Parathyroid adenoma (tissue), 2 donors: ENCODE results near the gene ANOS1.
"Not testable (repeated sequence)": the region's sequence is repeated elsewhere in the genome, so short reads cannot be mapped to it uniquely, and the experiment has no call there.

Source experiments
- H2AFZ ChIP-seq: fragments of 300-600 bp; sonication (generic); one replicate; pipeline ENCODE4 v1.7.0; 2017; ENCODE audit warnings: antibody characterized with exemption, mild to moderate bottlenecking
- H3K27ac ChIP-seq: fragments of 300-600 bp; sonication (generic); one replicate; pipeline ENCODE4 v1.7.0; 2017
- H3K27me3 ChIP-seq: fragments of 300-600 bp; sonication (generic); one replicate; pipeline ENCODE4 v1.7.0; 2017; ENCODE audit warnings: low read length; ENCODE audit not compliant: control insufficient read depth, insufficient read depth
- H3K36me3 ChIP-seq: fragments of 300-600 bp; sonication (generic); one replicate; pipeline ENCODE4 v1.7.0; 2017; ENCODE audit warnings: low read length; ENCODE audit not compliant: control insufficient read depth, insufficient read depth
- H3K4me1 ChIP-seq: fragments of 300-600 bp; sonication (generic); one replicate; pipeline ENCODE4 v1.7.0; 2017; ENCODE audit warnings: control low read depth
- H3K4me2 ChIP-seq: fragments of 300-600 bp; sonication (generic); one replicate; pipeline ENCODE4 v1.7.0; 2017; ENCODE audit warnings: low read length
- H3K4me3 ChIP-seq: fragments of 300-600 bp; sonication (generic); one replicate; pipeline ENCODE4 v1.7.0; 2017; ENCODE audit warnings: low read depth, low read length
- H3K79me2 ChIP-seq: fragments of 300-600 bp; sonication (generic); one replicate; pipeline ENCODE4 v1.7.0; 2017; ENCODE audit warnings: control low read depth
- H3K9ac ChIP-seq: fragments of 300-600 bp; sonication (generic); one replicate; pipeline ENCODE4 v1.7.0; 2017; ENCODE audit warnings: mild to moderate bottlenecking
- H3K9me3 ChIP-seq: fragments of 300-600 bp; sonication (generic); one replicate; pipeline ENCODE4 v1.7.0; 2017; ENCODE audit warnings: low read length; ENCODE audit not compliant: control insufficient read depth
- TF ChIP-seq, protein P1 (sequence below): fragments of 300-600 bp; sonication (generic); IDR thresholded peaks from one replicate; pipeline ENCODE4 v1.7.0; 2017; ENCODE audit warnings: antibody characterized with exemption, mild to moderate bottlenecking
- donor health status: primary hyperparathyroidism.

The ANOS1 gene, protein sequence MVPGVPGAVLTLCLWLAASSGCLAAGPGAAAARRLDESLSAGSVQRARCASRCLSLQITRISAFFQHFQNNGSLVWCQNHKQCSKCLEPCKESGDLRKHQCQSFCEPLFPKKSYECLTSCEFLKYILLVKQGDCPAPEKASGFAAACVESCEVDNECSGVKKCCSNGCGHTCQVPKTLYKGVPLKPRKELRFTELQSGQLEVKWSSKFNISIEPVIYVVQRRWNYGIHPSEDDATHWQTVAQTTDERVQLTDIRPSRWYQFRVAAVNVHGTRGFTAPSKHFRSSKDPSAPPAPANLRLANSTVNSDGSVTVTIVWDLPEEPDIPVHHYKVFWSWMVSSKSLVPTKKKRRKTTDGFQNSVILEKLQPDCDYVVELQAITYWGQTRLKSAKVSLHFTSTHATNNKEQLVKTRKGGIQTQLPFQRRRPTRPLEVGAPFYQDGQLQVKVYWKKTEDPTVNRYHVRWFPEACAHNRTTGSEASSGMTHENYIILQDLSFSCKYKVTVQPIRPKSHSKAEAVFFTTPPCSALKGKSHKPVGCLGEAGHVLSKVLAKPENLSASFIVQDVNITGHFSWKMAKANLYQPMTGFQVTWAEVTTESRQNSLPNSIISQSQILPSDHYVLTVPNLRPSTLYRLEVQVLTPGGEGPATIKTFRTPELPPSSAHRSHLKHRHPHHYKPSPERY

GRCh38 chrX:8731559-8732395 lies at the start of gene ANOS1:
TSS of gene ANOS1 (minus strand) at chrX:8732137. CDS start at chrX:8732036, 101 bp downstream.
- no peaks in the 10 kb centered on the region for H3K9me3 ChIP-seq
- no peaks in the 10 kb centered on the region for H3K4me1 ChIP-seq
- H3K27me3 ChIP-seq: no peaks in the 10 kb centered on the region
- no peak within 1 kb of the TSS for H3K27ac ChIP-seq
- H3K9ac ChIP-seq: no peak within 1 kb of the TSS
- TF ChIP-seq, protein P1, sequence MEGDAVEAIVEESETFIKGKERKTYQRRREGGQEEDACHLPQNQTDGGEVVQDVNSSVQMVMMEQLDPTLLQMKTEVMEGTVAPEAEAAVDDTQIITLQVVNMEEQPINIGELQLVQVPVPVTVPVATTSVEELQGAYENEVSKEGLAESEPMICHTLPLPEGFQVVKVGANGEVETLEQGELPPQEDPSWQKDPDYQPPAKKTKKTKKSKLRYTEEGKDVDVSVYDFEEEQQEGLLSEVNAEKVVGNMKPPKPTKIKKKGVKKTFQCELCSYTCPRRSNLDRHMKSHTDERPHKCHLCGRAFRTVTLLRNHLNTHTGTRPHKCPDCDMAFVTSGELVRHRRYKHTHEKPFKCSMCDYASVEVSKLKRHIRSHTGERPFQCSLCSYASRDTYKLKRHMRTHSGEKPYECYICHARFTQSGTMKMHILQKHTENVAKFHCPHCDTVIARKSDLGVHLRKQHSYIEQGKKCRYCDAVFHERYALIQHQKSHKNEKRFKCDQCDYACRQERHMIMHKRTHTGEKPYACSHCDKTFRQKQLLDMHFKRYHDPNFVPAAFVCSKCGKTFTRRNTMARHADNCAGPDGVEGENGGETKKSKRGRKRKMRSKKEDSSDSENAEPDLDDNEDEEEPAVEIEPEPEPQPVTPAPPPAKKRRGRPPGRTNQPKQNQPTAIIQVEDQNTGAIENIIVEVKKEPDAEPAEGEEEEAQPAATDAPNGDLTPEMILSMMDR: no peak
- peak within 1 kb of the TSS; percentile 92 for H2AFZ ChIP-seq
- H3K4me2 ChIP-seq: peak within 1 kb of the TSS; percentile 72
- no peaks in the 10 kb centered on the region for H3K36me3 ChIP-seq
- H3K4me3 ChIP-seq: peak within 1 kb of the TSS; percentile 50
- no peaks in the 10 kb centered on the region for H3K79me2 ChIP-seq

DNA sequence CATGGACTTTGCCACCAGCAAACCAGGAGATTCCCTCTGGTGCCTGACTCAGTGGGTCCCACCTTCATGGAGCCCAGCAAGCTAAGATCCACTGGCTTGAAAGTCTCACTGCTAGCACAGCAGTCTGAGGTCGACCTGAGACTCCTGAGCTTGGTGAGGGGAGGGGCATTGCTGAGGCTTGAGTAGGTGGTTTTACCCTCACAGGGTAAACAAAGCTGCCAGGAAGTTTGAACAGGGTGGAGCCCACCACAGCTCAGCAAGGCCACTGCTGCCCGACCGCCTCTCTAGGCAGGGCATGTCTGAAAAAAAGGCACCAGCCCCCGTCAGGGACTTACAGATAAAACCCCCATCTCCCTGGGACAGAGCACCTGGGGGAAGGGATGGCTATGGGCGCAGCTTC lies 41.2 kb upstream of the ANOS1 start:
- no peaks in the 10 kb centered on the region for H3K27me3 ChIP-seq
- H3K27ac ChIP-seq: no peak overlapping the region
- TF ChIP-seq, protein P1: no peak
- no peak overlapping the region for H2AFZ ChIP-seq
- H3K36me3 ChIP-seq: no peaks in the 10 kb centered on the region
- no peak overlapping the region for H3K9ac ChIP-seq
- no peaks in the 10 kb centered on the region for H3K79me2 ChIP-seq
- H3K4me3 ChIP-seq: no peak overlapping the region
- H3K4me2 ChIP-seq: no peak overlapping the region
- H3K4me1 ChIP-seq: no peaks in the 10 kb centered on the region
- H3K9me3 ChIP-seq: no peaks in the 10 kb centered on the region

DNA sequence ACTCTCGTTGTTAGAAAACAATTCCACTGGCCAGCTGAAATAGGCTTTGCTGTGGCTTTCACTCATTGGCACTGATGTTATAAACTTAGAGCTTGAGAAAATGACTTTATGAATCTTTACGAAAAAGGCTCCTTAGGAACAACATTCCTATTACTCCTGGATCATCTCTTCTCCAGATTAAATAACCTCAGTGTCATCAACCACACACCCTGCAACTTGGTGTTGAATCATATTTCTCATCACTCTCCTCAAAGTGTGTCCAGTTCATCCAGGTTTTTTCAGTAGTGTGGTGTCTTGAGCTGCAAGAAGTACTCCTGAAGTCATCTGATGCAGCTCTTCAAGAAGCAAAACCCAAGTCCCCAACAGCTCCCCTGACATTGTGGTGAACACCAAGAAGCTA lies 28.1 kb upstream of the ANOS1 start:
- no peak overlapping the region for H2AFZ ChIP-seq
- H3K9ac ChIP-seq: no peak overlapping the region
- no peaks in the 10 kb centered on the region for H3K79me2 ChIP-seq
- no peaks in the 10 kb centered on the region for H3K27me3 ChIP-seq
- H3K27ac ChIP-seq: no peak overlapping the region
- no peaks in the 10 kb centered on the region for H3K9me3 ChIP-seq
- no peak overlapping the region for H3K4me2 ChIP-seq
- no peaks in the 10 kb centered on the region for H3K36me3 ChIP-seq
- no peak overlapping the region for H3K4me3 ChIP-seq
- TF ChIP-seq, protein P1: no peak
- H3K4me1 ChIP-seq: no peaks in the 10 kb centered on the region

DNA sequence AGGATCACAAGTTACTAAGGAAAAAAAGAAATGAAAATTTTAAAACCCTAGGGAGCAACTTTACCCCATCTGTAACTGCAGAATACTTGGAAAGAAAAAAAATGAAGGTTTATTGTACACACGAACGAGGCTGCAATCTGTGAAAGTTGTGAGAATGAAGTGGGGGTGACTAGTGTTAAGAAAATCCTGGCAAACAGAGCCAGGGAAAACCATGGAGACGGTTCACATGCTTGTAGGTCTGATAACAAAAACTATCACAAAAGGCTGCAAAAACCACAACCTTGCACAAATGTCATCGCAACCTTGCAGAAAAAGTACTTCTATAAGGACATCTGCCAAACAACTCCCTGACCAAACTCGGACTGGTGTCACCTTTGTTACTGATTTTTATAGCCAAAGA lies 26.8 kb upstream of the ANOS1 start:
- H3K27ac ChIP-seq, H3K9ac ChIP-seq, H2AFZ ChIP-seq, H3K4me3 ChIP-seq, H3K79me2 ChIP-seq, H3K9me3 ChIP-seq, H3K27me3 ChIP-seq, H3K4me2 ChIP-seq, H3K36me3 ChIP-seq, H3K4me1 ChIP-seq: not testable (repeated sequence)

GRCh38 chrX:8757609-8758389 lies 25.9 kb upstream of the ANOS1 start:
- not testable (repeated sequence) for H3K79me2 ChIP-seq, H3K4me3 ChIP-seq, H3K4me2 ChIP-seq, H3K27ac ChIP-seq, H3K27me3 ChIP-seq, H2AFZ ChIP-seq, H3K36me3 ChIP-seq, H3K4me1 ChIP-seq, H3K9ac ChIP-seq, H3K9me3 ChIP-seq
